A673 (cell line): ENCODE results near the gene CAPS2.

Source experiments
- EZH2 ChIP-seq: fragments of 200-600 bp; sonication (generic); IDR thresholded peaks from 2 replicates; pipeline ENCODE4 v1.6.1; 2017; ENCODE audit warnings: borderline replicate concordance, low read depth, mild to moderate bottlenecking, mixed read lengths, antibody characterized with exemption, low read length; ENCODE audit not compliant: poor library complexity, severe bottlenecking
- TF ChIP-seq, protein P1 (sequence below): fragments of 300-800, 200-600 bp; sonication (generic); conservative IDR thresholded peaks from 2 replicates; pipeline ENCODE4 v1.5.1; 2017; ENCODE audit warnings: low read depth, mild to moderate bottlenecking, antibody characterized with exemption, low read length, moderate library complexity, mixed read lengths

DNA sequence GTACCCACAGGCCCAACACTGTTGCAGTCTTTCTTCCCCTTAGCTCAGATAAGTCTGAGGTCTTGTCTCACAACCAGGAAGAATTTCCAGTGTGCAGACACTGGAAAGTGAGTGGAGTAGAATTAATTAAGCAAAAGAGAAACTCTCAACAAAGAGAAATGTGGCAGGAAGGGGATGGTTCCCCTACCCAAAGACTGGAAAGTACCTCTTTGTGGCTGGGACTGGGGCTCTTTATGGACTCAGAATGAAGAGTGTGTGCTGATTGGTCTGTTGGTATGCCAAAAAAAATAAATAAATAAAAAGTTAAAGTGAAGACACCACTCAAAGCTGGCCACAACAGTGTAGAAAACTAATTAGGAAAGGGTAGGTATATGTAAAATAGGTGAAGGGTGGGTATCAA is 30.8 kb upstream of the CAPS2 start:
- TF ChIP-seq, protein P1, sequence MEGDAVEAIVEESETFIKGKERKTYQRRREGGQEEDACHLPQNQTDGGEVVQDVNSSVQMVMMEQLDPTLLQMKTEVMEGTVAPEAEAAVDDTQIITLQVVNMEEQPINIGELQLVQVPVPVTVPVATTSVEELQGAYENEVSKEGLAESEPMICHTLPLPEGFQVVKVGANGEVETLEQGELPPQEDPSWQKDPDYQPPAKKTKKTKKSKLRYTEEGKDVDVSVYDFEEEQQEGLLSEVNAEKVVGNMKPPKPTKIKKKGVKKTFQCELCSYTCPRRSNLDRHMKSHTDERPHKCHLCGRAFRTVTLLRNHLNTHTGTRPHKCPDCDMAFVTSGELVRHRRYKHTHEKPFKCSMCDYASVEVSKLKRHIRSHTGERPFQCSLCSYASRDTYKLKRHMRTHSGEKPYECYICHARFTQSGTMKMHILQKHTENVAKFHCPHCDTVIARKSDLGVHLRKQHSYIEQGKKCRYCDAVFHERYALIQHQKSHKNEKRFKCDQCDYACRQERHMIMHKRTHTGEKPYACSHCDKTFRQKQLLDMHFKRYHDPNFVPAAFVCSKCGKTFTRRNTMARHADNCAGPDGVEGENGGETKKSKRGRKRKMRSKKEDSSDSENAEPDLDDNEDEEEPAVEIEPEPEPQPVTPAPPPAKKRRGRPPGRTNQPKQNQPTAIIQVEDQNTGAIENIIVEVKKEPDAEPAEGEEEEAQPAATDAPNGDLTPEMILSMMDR = no peak
- no peak for TF ChIP-seq EZH2
